Measurements from ENCODE around the gene CTSW. TPM values are rescaled to one million over a fixed set of nuclear protein-coding genes. Genes with fewer than 3 reads are reported as not detected.
A peak's percentile ranks its signal among the peaks of the same experiment; 100 is the strongest.

CTSW gene
- polyA plus RNA-seq, 2 of the 4 experiments (the other 2 are of a cell fraction) = not detected

DNA sequence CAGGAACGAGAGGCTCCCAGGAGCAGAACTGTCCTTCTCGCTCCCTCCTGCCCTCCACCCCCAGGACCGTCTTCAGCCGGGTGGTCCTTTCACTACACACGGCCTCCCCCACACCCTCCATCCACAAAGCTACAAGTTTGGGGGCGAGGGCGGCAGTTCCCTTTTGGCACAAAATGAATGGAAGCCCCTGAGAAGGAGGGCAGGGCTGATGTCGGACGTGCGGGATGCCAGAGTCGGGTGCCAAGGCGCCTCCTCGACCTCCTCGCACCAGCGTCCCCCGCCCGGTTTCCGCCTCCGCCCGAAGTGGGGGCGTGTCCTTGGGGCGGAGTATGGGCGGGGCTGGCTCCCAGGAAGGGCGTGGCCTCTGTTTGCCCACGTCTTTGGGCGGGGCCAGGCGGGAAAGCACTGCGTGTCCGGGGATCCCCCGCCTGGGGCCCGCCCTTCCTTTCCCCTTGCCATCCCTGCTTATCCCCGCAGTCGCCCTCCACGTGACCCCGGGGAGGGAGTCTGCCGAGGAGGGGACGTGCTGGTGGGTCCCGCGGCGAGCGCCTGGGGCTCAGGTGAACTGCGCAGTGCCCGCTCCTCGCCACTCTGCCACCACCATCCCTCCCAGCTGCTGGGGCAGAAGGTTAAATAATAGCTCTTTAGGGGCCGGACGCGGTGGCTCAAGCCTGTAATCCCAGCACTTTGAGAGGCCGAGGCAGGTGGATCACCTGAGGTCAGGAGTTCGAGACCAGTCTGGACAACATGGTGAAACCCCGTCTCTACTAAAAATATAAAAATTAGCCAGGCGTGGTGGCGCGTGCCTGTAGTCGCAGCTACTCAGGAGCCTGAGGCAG lies 6.1 kb upstream of the CTSW start:
- Histone ChIP-seq H3K9me3 (no peaks in the 10 kb centered on the region), H3K4me1 (peaks cover 6% of the 10 kb centered on the region), H3K27ac (peak overlapping the region; percentile 82 to 84), H3K4me3 (peak overlapping the region; percentile 55), H3K4me2 (peak overlapping the region; percentile 100)
- DNase-seq (ENCODE audit: low read depth in 1 of 2, low spot score in 1 of 2) = peak; percentile 92 to 95
- FAIRE-seq = no peak
- ATAC-seq = peak; percentile 60 to 79
- POLR2A ChIA-PET = interaction anchor here (1.0 to 2.0 kb wide), 6 partner anchors 13 to 161 kb away, joined by 3 to 14 read pairs (median 4); partner anchors contain the start of genes CCDC85B, CFL1, FIBP and KAT5
- TF ChIP-seq HOXA7 (CRISPR knock-in tag; IDR thresholded peaks at IDR 0.05) (no peak), PHF8 (IDR thresholded peaks at IDR 0.05; ENCODE audit: borderline replicate concordance, low read depth) (peak; percentile 39; the same call in 1 of the 2 replicates), TFCP2L1 (CRISPR knock-in tag; IDR thresholded peaks at IDR 0.05) (no peak), JUN (IDR thresholded peaks at IDR 0.05) (peak in 1 of 2 experiments; percentile 51; a peak in 1 of 5 replicates), POLR2A (IDR thresholded peaks at IDR 0.05; ENCODE audit: low read length) (peak; percentile 86), RARB (CRISPR knock-in tag; IDR thresholded peaks at IDR 0.05) (0 out of 2 replicates have a peak, but pooled peaks have one; percentile 49), RAD21 (conservative IDR thresholded peaks at IDR 0.05 in 1 of 2, IDR thresholded peaks at IDR 0.05 in 1 of 2) (no peak), MAFK (IDR thresholded peaks at IDR 0.05; ENCODE audit: partially characterized antibody) (no peak), ZSCAN20 (CRISPR knock-in tag; IDR thresholded peaks at IDR 0.05) (no peak), HDAC2 (IDR thresholded peaks at IDR 0.05) (no peak), ESRRA (IDR thresholded peaks at IDR 0.05; ENCODE audit: borderline replicate concordance, low read length) (no peak), EHF (CRISPR knock-in tag; IDR thresholded peaks at IDR 0.05) (no peak), CBX2 (IDR thresholded peaks at IDR 0.05; ENCODE audit: borderline replicate concordance, low read depth) (no peak), RNF2 (IDR thresholded peaks at IDR 0.05; ENCODE audit: borderline replicate concordance, low read depth) (no peak), RCOR1 (IDR thresholded peaks at IDR 0.05; ENCODE audit: low read depth, low read length) (no peak), BHLHE40 (IDR thresholded peaks at IDR 0.05; ENCODE audit: low read depth, low read length) (0 out of 2 replicates have a peak, but pooled peaks have one; percentile 4), EHMT2 (IDR thresholded peaks at IDR 0.05; ENCODE audit: low read depth) (no peak)
- TF ChIP-seq, protein P1, sequence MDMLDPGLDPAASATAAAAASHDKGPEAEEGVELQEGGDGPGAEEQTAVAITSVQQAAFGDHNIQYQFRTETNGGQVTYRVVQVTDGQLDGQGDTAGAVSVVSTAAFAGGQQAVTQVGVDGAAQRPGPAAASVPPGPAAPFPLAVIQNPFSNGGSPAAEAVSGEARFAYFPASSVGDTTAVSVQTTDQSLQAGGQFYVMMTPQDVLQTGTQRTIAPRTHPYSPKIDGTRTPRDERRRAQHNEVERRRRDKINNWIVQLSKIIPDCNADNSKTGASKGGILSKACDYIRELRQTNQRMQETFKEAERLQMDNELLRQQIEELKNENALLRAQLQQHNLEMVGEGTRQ (IDR thresholded peaks at IDR 0.05) = peak; percentile 92
- TF ChIP-seq, protein P2, sequence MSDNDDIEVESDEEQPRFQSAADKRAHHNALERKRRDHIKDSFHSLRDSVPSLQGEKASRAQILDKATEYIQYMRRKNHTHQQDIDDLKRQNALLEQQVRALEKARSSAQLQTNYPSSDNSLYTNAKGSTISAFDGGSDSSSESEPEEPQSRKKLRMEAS (IDR thresholded peaks at IDR 0.05) = peak; percentile 66; the same call in 1 of the 2 replicates
- TF ChIP-seq, protein P3, sequence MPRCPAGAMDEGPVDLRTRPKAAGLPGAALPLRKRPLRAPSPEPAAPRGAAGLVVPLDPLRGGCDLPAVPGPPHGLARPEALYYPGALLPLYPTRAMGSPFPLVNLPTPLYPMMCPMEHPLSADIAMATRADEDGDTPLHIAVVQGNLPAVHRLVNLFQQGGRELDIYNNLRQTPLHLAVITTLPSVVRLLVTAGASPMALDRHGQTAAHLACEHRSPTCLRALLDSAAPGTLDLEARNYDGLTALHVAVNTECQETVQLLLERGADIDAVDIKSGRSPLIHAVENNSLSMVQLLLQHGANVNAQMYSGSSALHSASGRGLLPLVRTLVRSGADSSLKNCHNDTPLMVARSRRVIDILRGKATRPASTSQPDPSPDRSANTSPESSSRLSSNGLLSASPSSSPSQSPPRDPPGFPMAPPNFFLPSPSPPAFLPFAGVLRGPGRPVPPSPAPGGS (IDR thresholded peaks at IDR 0.05) = peak; percentile 33; the same call in 1 of the 3 replicates
- TF ChIP-seq, protein P4, sequence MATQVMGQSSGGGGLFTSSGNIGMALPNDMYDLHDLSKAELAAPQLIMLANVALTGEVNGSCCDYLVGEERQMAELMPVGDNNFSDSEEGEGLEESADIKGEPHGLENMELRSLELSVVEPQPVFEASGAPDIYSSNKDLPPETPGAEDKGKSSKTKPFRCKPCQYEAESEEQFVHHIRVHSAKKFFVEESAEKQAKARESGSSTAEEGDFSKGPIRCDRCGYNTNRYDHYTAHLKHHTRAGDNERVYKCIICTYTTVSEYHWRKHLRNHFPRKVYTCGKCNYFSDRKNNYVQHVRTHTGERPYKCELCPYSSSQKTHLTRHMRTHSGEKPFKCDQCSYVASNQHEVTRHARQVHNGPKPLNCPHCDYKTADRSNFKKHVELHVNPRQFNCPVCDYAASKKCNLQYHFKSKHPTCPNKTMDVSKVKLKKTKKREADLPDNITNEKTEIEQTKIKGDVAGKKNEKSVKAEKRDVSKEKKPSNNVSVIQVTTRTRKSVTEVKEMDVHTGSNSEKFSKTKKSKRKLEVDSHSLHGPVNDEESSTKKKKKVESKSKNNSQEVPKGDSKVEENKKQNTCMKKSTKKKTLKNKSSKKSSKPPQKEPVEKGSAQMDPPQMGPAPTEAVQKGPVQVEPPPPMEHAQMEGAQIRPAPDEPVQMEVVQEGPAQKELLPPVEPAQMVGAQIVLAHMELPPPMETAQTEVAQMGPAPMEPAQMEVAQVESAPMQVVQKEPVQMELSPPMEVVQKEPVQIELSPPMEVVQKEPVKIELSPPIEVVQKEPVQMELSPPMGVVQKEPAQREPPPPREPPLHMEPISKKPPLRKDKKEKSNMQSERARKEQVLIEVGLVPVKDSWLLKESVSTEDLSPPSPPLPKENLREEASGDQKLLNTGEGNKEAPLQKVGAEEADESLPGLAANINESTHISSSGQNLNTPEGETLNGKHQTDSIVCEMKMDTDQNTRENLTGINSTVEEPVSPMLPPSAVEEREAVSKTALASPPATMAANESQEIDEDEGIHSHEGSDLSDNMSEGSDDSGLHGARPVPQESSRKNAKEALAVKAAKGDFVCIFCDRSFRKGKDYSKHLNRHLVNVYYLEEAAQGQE (IDR thresholded peaks at IDR 0.05) = no peak
- TF ChIP-seq, protein P5, sequence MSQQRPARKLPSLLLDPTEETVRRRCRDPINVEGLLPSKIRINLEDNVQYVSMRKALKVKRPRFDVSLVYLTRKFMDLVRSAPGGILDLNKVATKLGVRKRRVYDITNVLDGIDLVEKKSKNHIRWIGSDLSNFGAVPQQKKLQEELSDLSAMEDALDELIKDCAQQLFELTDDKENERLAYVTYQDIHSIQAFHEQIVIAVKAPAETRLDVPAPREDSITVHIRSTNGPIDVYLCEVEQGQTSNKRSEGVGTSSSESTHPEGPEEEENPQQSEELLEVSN (IDR thresholded peaks at IDR 0.05; ENCODE audit: borderline replicate concordance, low read depth) = peak; percentile 64
- TF ChIP-seq, protein P6, sequence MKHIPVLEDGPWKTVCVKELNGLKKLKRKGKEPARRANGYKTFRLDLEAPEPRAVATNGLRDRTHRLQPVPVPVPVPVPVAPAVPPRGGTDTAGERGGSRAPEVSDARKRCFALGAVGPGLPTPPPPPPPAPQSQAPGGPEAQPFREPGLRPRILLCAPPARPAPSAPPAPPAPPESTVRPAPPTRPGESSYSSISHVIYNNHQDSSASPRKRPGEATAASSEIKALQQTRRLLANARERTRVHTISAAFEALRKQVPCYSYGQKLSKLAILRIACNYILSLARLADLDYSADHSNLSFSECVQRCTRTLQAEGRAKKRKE (CRISPR knock-in tag; IDR thresholded peaks at IDR 0.05; ENCODE audit: low read depth) = no peak
- WGBS (ENCODE audit: missing lambda C conversion rate) = 12% methylated on average over 36 of the region's 54 CpGs
- CTCF ChIA-PET = interaction anchor here (0.8 to 7.5 kb wide), 8 partner anchors 11 to 247 kb away, joined by 3 to 158 read pairs (median 4); partner anchors contain the start of genes FIBP and MUS81
